Hematopoietic multipotent progenitor cell treated with erythropoietin and hydrocortisone succinate and interleukin-3 and kit ligand, for 6 days (in vitro differentiated cells): ENCODE results near the gene FAM13A.
A peak's percentile ranks its signal among the peaks of the same experiment; 100 is the strongest.

Experiments used
- DNase-seq: peaks from one replicate; pipeline ENCODE4 v3.0.0-alpha.2; 2015

The FAM13A gene

GRCh38 chr4:88737307-88737941 lies 319.6 kb downstream of the FAM13A start:
- DNase-seq, result no peak

- DNase-seq, result no peak
Measured at GRCh38 chr4:88736264-88736663, 320.7 kb downstream of the FAM13A start.

DNA sequence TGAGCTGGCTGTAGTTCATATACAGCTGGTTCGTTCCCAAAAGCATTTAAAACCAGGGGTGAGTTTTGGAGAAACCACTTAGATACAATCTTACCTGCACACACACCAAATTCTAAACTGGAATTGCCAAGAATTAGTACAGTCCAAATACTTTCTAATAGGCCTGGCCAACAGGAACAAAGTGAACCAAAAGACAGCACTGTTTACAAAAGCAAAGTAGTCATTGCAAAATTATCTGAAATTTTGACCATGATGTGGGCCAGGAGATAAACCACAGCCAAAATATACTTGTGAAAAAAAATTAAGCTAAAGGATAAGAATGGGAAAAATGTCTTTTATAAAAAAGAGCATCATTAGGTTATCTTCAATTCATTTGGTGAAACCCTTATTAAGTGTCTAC lies 321.4 kb downstream of the FAM13A start:
- no peak for DNase-seq

DNA sequence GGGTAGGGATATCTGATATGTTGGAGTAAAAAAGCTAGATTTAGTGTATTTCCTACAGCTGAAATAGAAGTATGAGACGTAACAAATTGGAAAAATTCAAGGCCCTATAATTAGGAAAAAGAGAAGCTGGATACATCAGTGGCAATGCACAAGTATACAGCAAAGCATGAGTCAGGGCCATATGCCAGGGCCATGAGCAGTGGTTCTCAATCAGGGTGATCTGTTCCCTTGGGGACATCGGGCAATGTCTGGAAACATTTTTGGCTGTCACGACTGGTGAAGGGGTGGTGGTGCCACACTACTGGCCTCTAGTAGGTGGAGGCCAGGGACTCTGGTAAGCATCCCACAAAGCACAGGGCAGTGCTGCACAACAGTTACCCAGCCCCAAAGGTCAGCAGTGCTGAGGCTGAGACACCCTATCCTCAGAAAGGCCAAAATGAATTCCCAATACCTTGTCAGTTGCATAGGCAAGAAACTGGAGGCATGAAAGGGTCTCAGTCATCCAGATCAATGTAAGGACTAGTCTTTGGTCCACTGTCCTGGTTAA lies 322.5 kb downstream of the FAM13A start:
- no peak for DNase-seq

DNA sequence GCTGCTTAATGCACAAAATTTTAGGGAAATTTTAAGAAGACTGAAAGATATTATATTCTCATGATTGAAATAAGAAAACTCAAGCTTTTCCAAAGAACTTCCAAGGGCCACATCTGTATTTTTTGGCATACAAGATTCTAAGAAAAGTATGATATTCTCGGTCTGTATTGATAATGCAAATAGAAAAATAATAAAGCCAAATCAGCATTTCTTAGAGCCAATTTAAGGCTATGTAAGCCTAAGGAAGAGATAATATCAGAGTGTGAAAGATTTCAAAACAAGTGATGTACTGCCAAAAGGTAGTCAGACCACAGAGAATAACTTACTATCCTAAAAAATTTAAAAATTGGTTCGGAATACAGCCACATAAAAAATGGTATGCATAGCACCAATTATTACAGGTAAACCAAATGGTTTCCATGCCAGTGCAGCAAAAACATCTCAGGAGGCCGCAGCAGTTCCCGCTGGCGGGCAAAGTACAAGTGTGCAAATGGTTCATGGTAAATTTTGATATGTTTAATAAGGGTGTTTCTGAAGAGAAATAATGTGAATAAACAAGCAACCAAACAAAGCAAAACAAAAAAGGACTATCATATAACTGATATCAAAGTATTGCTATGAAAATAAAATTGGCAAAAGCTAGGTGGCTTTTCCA lies 324.1 kb downstream of the FAM13A start:
- no peak for DNase-seq

- DNase-seq, result no peak
Measured at GRCh38 chr4:88731381-88731780, 325.6 kb downstream of the FAM13A start.

- peak; percentile 41 for DNase-seq
Measured at GRCh38 chr4:88730811-88731210, 326.2 kb downstream of the FAM13A start.

DNA sequence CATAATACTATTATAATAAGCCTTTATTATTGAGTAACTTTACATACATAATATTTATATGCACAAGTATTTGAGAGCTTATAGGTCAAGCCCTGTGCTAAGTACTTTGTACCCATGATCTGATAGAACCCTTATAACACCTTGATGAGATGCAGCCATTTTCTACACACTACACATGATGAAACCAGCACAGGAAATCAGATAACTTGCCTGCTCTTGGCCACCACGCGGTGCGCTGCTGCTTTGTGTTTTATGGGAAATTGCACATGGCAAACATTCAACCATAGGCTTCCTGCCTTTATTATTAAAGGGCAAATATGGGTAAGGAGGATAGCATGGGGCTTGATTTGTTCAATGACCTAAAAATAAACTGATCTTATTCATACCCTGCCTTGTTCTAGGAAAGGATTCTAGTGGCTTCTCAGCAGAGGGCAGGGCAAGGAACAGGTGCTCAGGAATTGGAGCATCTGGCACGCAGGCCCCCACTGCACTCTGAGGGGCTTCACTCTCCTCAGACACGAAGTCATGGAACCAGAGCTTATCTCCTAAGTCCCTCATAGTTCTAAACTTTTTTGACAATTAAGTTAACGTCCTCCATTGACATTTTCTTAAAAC lies 327.7 kb downstream of the FAM13A start:
- DNase-seq, result peak; percentile 56

DNA sequence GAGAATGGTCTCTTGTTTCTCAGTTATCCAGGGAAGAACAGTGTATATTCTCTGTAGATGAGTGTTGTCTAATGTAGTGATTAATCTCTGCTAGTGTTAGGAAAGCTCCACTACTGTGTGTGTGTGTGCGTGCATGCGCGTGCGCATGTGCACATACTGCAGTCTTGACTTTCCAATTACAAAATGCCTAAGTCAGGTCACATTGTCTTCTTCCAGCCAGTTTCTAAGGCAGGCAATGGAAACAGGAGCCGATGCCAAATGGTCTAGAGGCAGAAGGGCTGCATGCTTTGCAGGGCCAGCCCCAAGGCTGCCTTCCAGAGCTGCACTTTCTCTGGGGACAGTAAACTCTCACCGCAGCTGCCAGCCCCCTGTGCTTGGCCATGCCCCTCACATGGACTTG lies 328.8 kb downstream of the FAM13A start:
- no peak for DNase-seq

- no peak for DNase-seq
Measured at GRCh38 chr4:88725986-88726385, 331.0 kb downstream of the FAM13A start.

GRCh38 chr4:88725143-88725542 lies 331.8 kb downstream of the FAM13A start:
- DNase-seq, result no peak

GRCh38 chr4:88724406-88724805 lies 332.6 kb downstream of the FAM13A start:
- no peak for DNase-seq

DNA sequence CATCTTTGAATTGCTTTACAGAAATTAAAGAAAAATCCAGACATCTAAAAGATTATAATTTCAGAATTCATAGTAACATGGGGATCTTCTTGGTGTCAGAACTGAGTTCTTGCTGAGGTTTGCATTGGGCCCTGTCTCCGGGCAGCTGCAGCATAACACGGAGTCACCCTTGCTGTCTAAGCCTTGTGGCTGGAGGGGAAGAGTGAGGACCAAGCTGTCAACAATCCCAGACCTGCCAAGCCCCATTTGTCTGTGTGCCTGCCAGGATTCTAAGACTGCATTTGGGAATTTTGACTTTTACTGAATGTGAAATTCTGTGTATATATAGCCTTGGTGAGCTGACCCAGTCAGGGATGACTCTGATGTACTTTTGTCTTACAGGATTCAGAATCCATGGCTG lies 334.2 kb downstream of the FAM13A start:
- DNase-seq, result no peak

DNA sequence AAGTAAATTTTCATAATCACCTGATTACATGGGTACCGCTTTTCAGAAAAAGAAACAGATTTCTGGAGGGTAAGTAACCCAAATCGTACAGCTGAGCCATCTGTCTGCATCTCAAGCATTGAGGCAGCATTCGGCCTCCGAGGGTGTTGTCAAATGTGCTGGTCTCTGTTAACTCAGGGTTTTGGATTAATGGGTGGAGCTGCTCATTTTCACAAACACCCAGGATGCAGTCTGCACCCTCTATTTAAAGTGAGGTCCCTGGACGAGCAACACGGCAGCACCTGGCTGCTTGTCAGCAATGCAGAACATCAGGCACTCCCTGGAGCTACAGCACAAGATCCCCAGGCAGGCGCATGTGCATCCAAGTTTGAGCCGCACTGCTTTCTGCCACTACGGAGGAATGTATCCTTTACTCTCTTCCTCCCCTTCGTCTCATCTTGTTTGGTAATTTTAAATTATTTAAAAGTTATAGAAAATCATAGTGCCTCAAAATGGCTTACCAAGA lies 334.7 kb downstream of the FAM13A start:
- no peak for DNase-seq

DNA sequence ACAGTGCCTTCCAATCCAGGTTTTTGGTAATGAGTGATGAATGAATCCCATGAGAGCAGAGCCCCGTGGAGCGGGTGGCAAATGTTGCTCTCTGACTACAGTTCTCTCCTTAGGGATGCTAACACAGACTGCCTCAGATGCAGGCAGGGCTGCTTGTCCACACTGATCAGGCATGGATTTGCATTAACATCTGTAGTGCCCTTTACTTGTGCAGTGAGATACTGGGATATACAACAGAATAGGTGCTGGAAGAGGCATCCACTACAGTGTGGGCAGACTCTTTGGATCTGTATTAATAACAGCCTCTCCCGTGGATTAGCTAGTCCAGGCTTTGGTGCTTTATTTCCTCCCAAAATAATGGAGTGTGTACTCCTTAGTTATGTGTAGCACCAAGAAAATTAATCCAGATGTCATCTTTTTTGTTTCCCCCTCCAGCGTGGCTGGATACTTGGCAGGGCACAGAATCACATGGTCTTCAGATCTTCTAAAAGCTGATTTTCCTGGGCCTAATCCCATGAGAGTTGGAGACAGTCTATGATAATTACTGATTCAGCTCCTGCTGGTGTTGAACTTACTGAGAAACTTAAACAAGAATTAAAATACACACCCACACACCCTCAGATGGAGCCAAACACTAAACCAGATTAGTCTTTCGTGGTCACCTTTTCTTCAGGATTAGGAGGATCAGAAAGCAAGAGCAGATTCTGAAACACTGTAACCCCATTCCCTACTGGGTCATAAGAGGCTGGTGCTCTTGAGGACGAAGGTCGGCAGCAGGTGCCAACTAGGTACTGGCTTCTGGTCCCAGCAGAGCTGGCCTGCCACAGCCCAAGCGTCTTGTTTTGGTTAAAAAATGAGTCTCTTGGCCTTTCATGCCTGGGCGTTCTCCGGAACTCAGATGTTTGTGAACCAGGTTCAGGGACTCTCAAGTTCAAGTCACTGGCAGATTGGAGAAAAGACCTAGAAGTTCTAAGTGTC lies 336.2 kb downstream of the FAM13A start:
- no peak for DNase-seq

GRCh38 chr4:88719381-88719780 lies 337.6 kb downstream of the FAM13A start:
- no peak for DNase-seq

- no peak for DNase-seq
Measured at GRCh38 chr4:88718098-88718497, 338.9 kb downstream of the FAM13A start.

GRCh38 chr4:88713782-88714181 lies 343.2 kb downstream of the FAM13A start:
- DNase-seq, result no peak

DNA sequence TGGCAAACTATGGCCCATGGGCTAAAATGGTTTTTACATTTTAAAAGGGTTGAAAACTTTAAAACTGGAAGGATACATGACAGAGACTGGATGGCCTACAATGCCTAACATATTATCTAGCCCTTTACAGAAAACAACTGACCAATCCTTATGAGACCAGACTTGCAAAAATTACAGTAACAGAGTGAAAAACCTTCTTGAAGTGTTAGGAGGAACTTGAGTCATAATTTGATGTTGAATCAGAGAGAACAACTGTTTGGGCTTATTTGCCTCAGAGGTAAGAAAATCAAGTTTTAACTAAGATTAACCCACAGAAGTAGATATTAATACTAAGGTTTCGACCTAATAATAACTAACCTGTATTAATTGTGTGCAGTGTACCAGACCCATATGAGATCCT lies 347.0 kb downstream of the FAM13A start:
- DNase-seq, result no peak

DNA sequence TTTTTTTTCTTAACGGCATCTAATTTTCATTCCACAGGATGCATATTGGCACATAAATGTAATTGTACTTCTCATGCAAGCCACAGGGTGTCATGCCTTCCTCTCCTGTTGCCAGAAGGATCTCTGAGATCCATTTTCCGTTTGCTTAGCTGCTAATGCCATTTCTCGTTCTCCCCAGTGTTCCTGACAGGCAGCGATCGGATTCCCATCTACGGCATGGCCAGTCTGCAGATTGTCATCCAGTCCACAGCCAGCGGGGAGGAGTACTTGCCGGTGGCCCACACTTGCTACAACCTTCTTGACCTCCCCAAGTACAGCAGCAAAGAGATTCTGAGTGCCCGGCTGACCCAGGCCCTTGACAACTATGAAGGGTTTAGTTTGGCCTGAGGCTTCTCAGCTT lies 350.4 kb downstream of the FAM13A start:
- DNase-seq, result peak; percentile 26

DNA sequence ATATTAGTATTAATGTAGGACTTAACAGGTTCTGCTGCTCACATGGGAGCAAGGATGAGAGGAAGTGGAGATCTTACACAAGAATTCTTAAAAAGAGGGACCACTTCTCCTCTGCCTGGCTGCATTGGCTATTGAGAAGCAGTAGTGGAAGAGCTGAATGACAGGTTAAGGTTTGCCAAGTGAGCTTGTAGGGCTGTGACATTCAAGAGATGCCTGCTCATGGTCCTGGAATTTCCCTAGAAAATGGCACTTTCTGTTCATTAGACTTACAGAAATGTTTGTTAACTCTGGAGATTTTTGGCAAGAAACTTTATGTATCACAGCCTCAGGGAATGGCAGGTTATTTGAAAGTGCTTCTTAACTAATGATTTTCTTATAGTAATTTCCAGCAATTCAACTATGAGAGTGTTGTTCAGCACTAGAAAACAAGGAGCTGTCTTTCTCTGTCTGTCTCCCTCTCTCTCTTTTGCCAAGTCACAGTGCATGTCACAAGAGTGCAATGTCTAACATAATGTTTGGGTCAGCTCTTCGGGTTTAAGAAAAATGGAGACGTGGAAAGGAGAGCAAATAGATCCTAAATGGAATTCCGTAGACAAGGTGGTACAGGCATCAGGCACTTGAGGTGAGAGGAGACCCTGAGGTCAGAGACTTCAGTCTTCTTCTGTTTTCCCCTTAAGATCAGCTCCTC lies 351.0 kb downstream of the FAM13A start:
- DNase-seq, result no peak

DNA sequence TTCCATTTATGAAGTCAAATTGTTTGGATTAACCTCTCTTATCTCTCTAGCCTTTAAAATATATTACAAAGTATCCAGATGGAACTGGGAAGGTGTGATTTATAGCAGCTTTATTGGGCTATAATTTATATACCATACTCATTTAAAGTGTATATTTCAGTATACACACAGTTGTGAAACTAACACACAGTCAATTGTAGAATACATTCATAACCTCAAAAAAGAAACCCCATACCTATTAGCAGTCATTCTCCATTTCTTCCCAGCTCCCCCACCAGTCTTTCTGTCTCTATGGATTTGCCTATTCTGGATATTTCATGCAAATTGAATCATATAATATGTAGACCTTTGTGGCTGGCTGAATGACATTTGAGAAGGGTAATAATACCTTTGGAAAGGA lies 351.8 kb downstream of the FAM13A start:
- DNase-seq, result no peak
